SK-N-MC (cell line): ENCODE measurements around the gene DSG2.

ENCODE experiments used
- EZH2 ChIP-seq: fragments of 200-600 bp; sonication (generic); IDR thresholded peaks from one replicate; pipeline ENCODE4 v1.6.1; 2017; ENCODE audit warnings: antibody characterized with exemption
- POLR2AphosphoS5 ChIP-seq: IDR thresholded peaks from 2 replicates; pipeline ENCODE4 v1.6.1; 2012; ENCODE audit warnings: mild to moderate bottlenecking, low read depth, low read length, borderline replicate concordance

- TF ChIP-seq POLR2AphosphoS5 (no peak), EZH2 (no peak)
Measured at GRCh38 chr18:31585991-31586390, 88.0 kb downstream of the DSG2 start.
